Stimulated activated CD4-positive, alpha-beta T cell treated with anti-CD3 and anti-CD28 coated beads, Interleukin-15, amount 100 ng/mL, for 48 hours (primary cell): ENCODE results near the gene MUC5AC.
"Not testable (repeated sequence)": the region's sequence is repeated elsewhere in the genome, so short reads cannot be mapped to it uniquely, and the experiment has no call there.

Source experiments
- DNase-seq, 2 donors: peaks; one replicate each; pipeline ENCODE4 v3.0.0-alpha.2; 2020; ENCODE audit warnings: low read depth in 2 of 2

The MUC5AC gene

GRCh38 chr11:1175461-1176223, 17.9 kb downstream of the MUC5AC start:
- DNase-seq: no peak

GRCh38 chr11:1176224-1177019, 18.7 kb downstream of the MUC5AC start:
- DNase-seq: no peak

- DNase-seq: no peak
Measured at GRCh38 chr11:1177020-1177770, 19.4 kb downstream of the MUC5AC start.

GRCh38 chr11:1177771-1178090, 20.0 kb downstream of the MUC5AC start:
- DNase-seq: no peak

- no peak for DNase-seq
Measured at GRCh38 chr11:1178201-1178885, 20.6 kb downstream of the MUC5AC start.

- DNase-seq: no peak
Measured at GRCh38 chr11:1178906-1179305, 21.2 kb downstream of the MUC5AC start.

- no peak for DNase-seq
Measured at GRCh38 chr11:1179641-1180040, 21.9 kb downstream of the MUC5AC start.

GRCh38 chr11:1180171-1180570, 22.4 kb downstream of the MUC5AC start:
- DNase-seq: no peak

GRCh38 chr11:1180947-1181391, 23.2 kb downstream of the MUC5AC start:
- no peak for DNase-seq

GRCh38 chr11:1181420-1181819, 23.7 kb downstream of the MUC5AC start:
- DNase-seq: no peak

- no peak for DNase-seq
Measured at GRCh38 chr11:1181853-1182535, 24.2 kb downstream of the MUC5AC start.

- DNase-seq: not testable (repeated sequence)
Measured at GRCh38 chr11:1184139-1184538, 26.4 kb downstream of the MUC5AC start.

- not testable (repeated sequence) for DNase-seq
Measured at GRCh38 chr11:1188451-1189130, 30.8 kb downstream of the MUC5AC start.

GRCh38 chr11:1189816-1190215, 32.1 kb downstream of the MUC5AC start:
- DNase-seq: not testable (repeated sequence)

GRCh38 chr11:1191786-1192470, 34.2 kb downstream of the MUC5AC start:
- not testable (repeated sequence) for DNase-seq

- DNase-seq: no peak
Measured at GRCh38 chr11:1192741-1193325, 35.1 kb downstream of the MUC5AC start.

GRCh38 chr11:1193326-1194230, 35.8 kb downstream of the MUC5AC start:
- DNase-seq: no peak

- no peak for DNase-seq
Measured at GRCh38 chr11:1194231-1194976, 36.7 kb downstream of the MUC5AC start.
